Activated CD8-positive, alpha-beta memory T cell treated with anti-CD3 and anti-CD28 coated beads, Interleukin-2, amount 50 U/mL, for 1 hour (primary cell): Measurements from ENCODE around the gene ST3GAL4.

Experiments
- DNase-seq: peaks from one replicate; pipeline ENCODE4 v3.0.0-alpha.2; 2020; ENCODE audit errors: extremely low read depth

The ST3GAL4 gene

DNA sequence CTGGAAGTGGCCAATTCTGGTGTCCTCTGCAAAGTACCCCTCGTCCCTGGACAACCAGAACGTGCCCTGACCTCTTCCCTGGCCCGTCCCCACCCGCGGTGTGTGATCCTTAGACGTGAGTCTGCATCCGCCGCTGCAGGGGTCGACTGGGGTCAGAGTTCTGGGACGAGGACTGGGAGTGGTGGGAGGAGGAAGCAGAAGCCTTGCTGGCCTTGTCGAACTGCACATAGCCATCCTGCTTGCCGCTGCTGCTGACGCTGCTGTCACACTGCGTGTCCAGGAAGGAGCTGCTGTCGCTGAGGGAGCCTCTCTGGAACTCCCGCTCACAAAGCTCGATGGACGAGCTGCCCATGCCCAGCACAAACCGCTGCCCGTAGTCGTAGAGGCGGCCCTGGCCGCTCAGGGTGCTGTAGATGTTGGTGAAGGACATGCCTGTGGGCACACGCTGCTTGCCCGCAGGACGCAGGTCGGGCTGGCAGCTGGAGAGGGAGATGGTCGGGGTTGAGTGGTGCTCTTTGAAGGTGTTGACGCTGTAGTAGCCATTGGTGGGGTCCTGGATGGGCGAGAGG is 69.1 kb downstream of the ST3GAL4 start:
- no peak for DNase-seq

DNA sequence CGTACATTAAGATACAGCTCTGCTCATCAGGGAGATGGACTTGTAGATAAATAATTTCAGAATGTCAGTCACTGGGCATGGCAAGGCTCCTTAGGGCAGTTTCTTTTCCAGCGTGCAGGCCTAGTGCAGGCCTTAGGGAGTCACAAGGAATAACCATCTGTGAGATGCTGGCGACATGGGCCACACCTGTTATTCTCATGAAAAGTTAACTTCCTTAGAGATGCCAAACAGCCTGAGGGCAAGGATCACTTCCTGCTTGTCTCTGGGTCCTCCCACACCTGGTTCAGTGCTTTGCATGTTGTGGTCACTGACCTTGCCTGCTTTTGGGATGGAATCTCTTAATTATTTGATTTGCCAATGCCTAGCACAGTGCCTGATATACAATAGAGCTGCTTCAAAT is 70.6 kb downstream of the ST3GAL4 start:
- no peak for DNase-seq

DNA sequence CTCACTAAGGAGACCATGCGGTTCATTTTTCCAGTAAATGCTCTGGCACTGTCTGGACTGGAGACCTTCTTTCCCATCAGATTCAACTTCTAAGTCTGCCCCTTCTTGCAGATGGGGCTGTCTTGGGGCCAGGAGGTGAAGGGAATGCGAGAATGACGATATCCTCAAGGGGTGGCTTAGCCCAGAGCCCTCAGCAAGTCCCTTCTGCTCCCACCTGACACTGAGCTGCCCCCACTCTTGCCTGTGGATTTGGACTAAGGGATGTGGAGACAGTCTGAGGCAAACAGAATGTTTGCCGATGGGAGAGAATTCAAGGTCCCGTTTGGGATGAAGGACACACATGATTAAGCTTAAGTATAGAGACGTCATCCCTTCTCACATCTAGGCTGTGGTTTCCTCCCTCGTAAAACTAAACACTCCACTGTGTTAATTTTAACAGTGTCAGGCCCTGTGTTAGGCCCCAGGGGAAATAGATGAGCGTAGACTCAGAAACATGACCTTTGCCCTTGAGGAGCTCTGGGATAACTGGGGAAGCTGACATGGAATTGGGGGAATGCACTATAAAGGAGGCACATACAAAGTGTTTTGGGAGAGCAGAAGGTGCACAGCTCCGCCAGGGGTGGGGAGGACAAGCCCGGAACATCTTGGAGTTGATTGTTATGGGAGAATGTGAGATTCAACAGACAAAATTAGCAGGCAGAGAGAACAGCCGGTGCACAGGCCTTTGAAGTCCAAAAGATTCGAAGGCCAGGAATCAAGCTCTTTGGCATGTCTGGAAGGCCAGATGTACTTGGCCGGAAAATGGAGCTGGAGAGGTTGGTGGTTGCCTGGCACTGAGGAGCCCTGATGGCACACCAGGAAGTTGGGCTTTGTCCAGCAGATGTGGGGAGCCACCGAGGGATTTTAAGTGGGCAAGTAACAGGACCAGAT is 71.6 kb downstream of the ST3GAL4 start:
- DNase-seq: no peak

DNA sequence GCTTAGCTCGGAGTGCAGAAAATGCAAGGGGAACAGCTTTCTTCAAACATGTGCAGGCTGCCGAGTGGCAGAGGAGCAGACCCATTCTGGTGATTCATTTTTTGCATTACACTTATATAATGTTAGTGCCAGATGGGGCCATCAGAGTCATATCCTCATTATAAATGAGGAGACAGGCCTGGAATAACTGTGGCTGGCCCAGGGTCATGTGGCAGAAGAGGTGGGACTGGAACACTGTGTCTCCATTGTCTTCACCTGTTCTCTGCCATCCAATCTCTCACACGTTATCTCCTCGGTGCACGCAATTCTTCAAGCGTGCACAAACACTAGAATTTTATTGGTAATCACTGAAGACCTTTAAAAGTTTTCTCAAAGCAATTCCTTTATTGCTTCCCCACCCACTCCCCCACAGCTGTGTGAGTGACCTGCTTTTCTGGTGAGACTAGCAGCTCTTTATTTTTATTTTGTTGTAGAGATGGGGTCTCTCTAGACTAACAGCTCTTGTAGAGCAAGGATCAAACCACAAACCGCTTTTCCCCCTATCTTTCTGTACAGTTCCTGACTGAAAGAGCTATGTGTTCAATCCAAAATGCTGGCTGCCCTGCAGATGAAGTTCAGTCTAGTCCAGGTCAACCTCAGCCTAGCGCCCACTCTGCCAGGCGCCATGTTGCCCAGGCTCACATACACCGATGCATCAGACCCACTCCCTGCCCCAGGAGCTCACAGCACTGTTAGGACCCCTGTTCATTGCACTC is 75.3 kb downstream of the ST3GAL4 start:
- DNase-seq: no peak

DNA sequence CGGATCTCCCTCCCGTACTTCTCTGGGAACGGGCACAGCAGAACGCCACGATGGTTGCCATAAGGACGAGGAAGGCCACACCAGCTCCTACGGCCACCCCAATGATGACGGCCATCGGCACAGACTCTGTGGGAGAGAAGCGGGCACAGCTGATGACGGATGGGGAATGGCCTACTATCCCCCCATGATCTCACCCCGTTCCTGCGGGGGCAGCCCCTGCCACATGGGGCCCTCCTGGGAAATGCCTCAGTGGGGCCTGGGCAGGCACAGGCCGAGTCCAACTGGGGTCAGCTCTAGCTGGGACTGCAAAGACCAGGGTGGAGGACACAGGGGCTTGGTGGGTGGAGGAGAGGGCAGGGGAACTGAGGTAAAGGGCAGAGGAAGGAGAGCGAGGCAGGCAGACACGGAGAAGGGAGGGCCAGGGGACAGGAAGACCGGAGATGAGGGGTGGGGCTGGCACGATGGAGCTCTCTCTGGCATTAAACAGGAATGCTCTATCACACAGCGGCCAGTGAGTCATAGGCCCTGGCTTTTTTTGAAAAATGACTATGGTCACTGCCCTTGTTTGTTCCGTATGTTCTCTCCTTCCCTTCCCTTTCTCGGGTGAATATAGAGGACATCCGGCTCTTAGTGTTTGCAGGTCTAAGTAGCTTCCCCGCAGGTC is 76.0 kb downstream of the ST3GAL4 start:
- no peak for DNase-seq

DNA sequence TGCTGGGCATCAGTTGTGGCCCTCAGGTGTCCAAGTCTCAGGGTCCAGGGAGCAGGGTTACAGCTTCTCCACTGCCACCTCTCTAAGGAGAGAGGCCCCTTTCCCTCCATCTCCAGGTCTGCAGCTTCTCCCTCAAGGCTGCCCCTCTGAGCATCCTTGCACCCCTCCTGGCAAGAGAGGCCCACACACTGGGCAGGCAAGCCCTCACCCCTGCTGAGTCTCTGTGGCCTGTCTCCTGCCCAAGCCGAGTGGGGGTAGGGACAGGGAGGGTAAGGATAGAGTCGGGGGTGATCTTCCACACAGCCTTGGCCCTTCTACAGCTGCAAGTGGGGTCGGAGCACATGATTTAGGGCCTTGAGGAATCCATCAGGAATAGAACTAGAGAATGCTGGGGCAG is 76.6 kb downstream of the ST3GAL4 start:
- DNase-seq: no peak

DNA sequence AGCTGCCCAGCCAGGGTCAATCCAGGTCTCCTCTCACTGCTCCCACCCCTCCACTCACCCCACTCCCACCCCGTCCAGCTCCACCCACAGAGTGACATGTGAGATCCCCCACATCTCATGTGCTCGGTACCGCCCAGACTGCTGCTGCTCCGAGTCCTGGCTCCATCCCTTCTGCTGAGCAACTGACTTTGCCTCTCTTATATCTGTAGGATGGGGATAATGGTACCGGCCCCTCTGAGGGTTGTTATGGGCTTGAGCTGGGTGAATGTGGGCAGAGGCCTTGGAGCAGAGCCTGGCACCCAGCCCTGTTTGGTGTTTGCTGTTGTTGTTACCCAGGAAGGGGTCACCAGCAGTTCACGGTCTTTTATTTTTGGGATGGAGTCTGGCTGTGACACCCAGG is 77.0 kb downstream of the ST3GAL4 start:
- DNase-seq: no peak

DNA sequence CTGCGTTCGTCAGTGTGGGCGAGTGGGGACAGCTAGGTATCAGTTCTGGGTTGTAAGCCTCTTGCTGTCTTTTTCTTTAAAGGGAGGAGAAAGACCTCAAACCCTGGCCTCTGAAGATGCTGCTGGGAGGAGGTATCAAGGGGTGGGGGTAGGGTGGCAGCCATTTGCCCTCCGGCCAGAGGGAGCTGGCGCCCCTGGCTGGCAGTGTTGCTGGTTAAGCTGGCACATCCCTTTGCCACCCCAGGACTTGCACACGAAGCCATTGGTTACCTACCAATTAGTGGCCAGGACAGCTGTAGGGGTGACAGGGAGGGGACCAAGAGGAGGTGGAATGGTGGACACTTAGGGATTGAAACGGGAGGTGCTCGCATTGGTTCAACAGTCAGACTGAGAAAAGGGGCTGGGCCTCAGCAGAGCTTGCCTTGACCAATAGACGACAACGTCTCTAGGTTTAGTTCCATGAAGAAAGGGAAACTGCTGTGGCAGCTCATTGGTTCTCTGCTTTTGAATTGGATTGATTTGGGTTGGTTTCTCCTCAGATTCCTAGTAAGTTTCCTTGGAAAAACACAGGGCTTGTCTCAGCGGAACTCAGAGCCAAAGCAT is 77.9 kb downstream of the ST3GAL4 start:
- no peak for DNase-seq

DNA sequence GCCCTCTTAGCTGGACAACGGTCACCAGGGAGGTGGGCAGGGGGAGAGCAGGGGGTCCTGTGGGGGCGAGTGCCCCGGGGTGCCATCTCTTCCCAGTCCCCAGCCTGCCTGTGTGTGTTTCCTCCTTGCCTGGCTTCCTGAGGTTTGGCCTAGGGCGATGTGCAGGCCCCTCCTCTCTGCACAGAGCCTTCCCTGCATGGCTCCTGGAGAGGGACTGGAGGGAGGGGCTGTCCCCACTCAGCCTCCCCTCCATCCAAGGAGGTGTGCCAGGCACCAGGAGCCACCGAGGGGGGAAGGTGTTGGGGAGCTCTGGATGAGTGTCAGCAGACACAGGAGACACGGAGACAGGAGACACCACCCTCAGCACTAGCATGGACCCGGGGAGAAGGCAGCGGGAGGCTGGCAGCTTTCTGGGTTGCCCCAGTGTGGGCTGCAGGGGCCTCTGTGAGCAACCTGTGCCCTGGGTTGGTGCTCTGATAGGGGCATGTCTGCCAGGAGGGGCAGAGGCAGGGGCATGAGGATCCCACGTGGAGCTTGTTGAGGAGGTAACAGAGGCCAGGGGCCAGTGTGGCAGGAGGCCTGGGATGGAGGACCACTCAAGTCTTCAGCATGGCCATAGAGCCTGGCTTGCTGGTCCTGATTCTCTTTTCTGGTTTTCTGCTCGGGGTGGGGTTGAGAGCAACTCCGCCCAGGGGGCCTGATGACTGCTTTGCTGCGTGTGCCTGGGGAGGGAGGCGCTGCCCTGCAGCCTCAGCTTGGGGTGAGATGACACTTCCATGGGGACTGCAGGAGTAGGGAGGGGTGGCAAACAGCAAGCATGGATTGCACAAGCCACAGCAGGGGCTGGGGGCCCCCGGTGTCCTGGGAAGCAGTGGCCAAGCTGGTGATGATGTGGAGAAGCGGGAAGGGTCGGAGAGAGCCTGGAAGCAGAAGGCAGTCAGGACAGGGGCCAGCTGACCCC is 78.8 kb downstream of the ST3GAL4 start:
- DNase-seq: no peak

DNA sequence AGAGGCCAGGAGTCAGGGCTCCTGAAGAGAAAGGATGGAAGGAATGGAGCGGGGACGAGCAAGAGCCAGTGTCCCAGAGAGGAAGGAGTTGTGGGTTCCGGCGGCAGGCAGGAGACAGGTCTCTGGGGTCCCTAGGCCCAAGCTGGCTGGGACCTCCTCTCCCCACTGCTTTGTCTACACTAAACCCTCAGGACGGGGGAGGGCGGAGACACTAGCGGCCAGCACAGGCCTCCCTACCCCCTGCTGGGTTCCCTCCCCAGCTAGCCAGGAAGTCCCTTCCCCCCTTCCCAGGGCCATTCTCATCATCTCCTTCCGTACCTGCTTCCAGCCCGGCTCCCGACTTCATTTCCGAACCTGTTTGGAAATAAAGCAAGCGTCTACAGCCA is 79.5 kb downstream of the ST3GAL4 start:
- DNase-seq: no peak

DNA sequence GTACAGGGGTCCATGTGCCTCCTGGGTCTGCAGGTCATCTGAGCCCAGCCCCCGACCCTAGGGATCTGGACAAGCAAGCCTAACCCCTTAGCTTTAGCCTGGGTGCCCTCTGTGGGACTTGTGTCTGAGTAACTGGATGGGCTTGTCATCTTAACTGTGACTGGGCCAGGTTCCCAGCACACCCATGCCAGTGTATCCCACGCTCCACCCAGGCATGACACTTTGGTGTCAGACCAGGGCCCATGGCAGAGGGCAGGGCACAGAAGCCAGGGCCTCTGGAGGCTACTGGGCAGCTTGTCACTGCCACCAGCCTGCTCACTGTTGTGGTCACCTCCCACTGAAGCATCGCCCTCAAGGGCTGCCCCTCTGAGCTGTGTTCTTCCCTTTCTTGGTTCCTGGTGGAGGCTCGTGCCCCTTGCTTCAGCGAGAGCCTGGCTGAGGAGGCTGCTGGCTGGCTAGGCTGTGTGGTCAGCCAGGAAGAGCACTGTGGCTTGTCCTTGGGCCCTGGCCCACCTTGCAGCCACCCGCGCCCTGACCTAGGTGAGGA is 80.8 kb downstream of the ST3GAL4 start:
- no peak for DNase-seq

DNA sequence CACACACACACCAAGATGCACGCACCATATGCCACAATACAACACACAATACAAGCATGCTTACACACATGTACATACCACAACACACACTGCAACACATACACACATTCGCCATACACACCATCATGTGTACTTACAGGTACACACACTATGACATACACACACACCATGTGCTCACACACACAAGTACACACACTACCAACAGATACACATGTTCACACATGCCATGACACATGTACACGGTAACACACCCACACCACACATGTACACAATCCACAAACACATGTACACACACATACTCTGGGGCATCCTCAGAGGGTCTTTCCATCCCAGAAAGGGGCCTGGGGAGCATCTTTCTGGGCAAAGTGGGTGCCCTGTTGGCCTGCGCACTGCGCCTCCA is 82.2 kb downstream of the ST3GAL4 start:
- DNase-seq: no peak

DNA sequence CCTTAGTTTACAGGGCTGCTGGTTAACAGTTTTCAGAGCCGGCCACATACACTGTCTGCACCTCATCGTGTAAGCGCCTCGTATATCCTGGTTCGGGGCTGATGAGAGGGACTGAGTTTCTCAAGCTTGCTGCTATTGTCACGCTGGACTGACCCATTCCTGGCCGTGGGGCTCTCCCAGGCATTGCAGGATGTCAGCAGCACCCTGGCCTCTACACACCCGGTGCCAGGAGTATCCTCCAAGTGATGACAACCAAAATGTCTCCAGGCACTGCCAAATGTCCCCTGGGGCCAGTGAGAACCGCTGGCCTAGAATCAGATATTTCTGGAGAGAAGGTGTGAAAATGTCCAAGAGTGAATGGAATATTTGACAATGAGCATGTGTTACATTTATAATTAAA is 82.8 kb downstream of the ST3GAL4 start:
- no peak for DNase-seq

DNA sequence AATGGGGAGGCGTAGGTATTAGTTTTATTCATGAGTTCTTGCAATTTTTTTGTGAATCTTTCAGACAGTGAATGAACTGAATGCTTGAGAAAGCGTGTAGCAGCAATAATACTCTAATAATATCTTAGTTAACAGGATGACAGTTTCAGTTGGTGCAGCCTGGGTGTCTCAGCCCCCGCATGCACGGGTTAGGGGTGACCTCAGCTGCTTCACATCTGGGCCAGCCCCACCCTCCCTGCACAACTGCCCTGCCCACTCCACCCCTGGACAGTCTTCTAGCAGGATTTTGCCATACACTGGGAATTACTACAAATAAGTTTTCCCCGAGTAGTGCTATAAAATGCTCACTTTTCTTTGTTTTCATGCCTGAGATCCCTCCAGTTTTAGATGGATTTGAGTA is 83.2 kb downstream of the ST3GAL4 start:
- DNase-seq: no peak

DNA sequence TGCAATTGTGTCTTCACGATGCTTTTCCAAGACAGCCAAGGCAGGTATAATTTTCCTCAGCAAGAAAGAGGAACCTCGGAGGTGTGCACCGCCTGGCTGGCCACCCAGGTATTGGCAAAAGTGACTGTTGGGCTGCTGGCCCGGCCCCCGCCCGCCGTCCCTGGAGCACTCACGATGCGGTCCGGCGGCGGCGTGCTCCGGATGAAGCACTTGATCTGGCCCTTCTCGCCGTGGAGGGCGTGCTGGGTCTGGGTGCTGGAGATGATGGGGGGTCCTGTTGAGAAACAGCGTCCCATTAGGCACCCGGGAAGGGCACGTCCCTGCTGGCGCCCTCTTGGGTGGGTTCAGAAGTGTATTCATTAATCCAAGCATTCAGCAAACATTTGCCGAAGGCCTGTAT is 84.8 kb downstream of the ST3GAL4 start:
- no peak for DNase-seq

DNA sequence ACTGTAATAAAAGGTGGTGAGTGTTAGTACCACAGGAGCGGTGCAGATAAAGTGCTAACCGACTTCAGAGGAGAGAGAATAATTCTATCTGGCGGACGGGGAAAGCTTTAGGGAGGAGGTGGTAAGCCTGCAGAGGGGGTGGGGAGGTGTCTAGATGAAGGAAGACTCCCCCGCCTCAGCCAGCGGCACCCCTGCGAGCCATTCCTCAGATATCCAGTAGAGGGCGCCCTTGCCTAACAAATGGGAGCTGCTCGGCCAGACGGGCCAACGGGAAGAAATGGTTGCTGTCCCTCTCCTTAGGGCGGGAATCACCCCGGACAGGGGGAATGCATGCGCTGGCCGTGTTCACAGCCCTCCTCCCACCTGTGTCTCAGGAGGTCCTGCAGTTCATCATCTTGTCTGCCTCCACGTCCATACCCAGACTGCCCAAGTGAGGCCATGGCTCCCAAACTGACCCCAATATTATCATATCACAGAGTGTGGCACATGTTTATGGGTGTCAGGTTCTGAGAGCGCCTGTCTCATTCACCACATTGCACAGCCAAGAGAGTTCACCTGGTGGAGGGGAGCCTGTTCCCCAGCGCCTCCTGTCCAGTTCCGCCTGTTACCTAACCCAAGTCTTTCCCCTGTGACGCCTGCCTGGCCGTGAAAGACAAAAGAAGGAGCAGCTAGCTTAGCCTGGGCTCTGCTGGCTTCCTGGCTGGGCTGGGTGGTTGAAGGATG is 85.5 kb downstream of the ST3GAL4 start:
- DNase-seq: peak; percentile 23

DNA sequence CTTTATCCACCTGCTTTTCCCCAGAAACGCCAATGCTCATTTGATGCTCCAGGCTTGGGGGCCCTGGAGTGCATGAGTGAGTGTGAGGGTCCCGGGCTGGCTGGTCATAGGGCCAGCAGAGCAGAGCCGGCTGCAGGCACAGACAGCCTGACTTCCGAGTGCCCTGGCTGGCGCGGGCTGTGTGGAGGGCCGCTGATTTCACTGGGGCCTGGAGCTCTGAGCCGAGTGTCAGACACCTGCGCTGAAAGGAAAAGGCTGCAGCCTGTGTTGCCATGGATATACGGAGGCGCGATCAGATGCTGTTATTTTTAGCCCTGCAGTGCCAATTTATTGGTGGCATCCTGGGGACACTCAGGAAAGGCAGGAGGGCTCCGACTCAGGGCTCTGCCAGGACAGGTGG is 87.6 kb downstream of the ST3GAL4 start:
- DNase-seq: no peak

DNA sequence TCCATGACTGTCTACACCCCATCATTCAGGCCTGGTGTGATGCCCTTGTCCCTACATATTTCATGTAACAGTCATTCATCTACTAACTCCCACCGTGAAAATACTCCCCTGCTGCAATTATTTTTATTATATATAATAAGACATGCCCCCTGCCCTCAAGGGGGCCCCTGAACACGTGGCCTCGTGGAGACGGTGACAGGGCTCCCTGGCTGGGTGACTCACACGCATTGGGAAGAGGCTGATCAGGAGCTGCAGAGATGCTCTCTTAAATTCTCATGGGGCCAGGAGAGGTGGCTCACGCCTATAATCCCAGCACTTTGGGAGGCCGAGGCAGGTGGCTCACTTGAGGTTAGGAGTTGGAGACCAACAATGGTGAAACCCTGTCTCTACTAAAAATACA is 88.6 kb downstream of the ST3GAL4 start:
- DNase-seq: no peak

DNA sequence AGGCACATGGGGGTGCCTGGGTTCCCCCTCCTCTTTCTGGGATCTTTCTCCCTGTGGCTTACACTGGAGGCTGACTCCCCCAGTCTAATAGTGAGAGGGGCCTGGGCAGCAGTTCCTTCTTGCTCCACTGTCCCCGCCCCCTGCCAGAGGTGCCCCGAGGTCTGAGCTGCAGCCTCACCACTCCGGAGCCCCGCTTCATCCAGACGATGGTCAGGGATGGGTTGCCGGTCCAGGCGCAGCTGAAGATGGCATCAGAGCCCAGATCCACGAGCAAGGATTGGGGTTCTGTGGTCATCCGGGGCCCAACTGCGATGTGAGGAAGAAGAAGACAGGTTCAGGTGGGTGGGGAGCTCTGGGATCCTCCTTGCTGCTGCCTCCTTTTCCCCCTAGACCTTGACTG is 91.1 kb downstream of the ST3GAL4 start:
- DNase-seq: no peak

DNA sequence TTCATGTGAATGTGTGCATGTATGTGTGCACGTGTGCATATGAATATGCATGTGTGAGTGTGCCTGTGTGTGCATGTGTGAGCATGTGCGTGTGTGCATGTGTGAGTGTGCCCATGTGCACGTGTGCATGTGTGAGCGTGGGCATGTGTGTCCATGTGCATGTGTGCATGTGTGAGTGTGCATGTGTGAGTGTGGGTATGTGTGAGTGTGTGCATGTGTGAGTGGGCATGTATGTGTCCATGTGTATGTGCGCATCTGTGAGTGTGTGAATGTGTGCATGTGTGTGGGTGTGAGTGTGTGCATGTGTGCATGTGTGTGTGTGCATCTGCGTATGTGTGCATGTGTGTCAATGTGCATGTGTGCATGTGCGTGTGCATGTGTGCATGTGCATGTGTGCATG is 94.7 kb downstream of the ST3GAL4 start:
- DNase-seq: no peak
